Fibroblast of skin of left quadriceps (primary cell): ENCODE measurements around the gene ARHGAP19.
A peak's percentile ranks its signal among the peaks of the same experiment; 100 is the strongest.

ENCODE experiments used
- DNase-seq, 2 experiments: peaks; one replicate each; pipeline ENCODE4 v3.0.0-alpha.2; 2013; ENCODE audit warnings: low read depth in 2 of 2

ARHGAP19 gene, protein sequence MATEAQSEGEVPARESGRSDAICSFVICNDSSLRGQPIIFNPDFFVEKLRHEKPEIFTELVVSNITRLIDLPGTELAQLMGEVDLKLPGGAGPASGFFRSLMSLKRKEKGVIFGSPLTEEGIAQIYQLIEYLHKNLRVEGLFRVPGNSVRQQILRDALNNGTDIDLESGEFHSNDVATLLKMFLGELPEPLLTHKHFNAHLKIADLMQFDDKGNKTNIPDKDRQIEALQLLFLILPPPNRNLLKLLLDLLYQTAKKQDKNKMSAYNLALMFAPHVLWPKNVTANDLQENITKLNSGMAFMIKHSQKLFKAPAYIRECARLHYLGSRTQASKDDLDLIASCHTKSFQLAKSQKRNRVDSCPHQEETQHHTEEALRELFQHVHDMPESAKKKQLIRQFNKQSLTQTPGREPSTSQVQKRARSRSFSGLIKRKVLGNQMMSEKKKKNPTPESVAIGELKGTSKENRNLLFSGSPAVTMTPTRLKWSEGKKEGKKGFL

DNA sequence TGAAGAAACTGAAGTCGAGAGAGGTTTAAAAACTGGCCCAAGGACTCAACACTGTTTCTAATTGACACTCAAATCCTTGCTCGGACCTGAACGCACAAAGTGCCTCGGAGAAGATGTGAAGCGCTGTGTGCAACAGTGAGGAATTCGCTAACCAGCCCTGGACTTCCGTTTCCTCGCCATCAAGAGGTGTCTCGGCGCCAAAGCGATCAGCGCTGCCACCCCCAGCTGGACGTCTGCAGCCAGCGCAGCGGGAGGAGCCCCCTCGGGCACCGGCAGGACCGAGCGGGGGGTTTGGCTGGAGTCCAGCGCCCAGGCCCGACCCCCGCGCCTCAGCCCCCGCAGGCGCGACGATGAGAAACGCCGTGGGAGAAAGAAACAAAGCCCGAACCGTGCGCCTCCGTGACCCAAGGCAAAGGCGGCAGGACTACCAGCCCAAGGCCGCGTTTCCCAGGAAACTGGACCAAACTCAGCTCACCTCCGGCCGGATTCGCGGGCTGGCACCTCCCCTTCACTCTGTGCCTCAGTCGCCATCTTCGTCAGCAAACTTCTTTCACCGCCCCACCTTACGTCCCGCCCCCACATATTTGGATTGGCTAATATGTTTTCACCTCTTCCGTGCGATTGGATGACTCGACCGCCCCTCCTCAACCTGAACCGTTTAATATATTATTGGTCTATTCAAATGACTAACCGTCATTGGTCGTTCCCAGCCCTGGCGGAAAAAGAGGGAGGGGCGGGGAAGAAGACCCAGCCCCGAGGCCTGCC, at the start of gene ARHGAP19:
Gene ARHGAP19 (minus strand): TSS at position 541 of the 765 bp plus-strand sequence. CDS start 10 bp downstream, at position 531.
- peak; percentile 97 to 98 for DNase-seq

DNA sequence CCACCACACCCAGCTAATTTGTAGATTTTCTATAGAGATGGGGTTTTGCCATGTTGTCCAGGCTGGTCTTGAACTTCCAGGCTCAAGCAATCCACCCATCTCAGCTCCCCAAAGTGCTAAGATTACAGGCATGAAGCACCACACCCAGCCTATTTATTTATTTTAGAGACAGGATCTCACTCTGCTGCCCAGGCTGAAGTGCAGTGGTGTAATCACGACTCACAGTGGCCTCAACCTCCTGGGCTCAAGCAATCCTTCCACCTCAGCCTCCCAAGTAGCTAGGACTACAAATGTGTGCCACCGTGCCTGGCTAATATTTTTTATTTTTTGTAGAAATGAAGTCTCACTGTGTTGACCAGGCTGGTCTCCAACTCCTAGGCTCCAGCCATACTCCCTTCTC, 49.0 kb upstream of the ARHGAP19 start:
- no peak for DNase-seq

DNA sequence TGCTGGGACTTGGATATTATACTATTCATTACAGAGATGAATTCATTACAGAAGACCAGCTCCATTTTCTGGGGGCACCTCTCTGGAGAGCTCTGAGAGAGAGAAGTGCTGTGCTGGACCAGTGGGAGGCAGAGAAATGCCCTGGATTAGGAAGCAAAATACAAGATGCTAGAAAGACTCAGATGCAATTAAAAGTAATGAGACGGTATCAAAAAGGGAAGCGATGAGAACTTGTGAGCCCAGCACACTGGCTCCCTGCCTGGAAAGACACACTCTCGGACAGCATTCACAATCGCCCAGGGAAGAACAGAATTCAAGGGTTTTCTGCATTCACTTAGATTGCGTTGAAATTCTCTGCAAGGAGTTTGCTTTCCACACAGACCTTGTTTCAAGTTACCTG, 45.6 kb upstream of the ARHGAP19 start:
- DNase-seq: no peak

DNA sequence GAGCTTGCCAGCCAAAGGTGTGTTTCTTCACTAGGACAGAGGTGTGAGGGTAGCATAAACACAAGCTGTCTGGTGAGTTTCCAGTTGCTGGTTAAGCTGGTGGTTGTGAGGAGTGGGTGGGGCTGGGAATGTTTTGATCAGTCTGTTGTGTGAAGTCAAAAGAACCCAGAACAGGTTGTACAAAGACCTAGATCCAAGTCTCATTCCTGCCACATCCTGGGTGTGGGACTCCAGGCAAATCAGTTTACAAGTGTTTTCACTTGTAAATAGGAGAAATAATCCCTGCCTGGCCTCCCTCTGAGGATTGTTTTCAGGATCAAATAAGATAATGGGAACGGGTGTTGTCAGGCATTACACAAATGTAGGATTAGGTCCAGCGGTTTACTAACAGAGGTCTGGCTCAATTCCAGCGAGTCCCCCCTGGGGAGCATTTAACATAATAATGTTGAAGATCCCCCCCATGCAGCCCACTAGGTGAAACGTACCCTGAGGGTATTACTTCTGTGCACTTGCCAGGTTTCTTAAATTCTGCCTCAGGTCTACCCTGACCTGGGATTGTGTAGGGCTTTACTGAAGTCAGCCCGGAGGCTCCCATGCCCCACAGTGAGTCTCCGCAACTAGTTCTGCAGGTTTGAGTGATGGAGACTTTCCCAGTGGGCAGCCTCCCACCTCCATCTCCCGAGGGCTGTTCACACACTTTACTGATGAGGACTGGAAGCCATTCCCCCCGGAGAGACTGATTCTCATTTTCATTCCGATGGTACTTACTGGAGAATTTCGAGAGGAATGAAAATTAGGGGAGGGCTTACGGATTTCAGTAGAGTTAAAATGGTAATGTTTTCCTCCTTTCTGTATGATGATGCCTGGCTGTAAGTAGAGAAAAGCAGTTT, 44.8 kb upstream of the ARHGAP19 start:
- DNase-seq: no peak

DNA sequence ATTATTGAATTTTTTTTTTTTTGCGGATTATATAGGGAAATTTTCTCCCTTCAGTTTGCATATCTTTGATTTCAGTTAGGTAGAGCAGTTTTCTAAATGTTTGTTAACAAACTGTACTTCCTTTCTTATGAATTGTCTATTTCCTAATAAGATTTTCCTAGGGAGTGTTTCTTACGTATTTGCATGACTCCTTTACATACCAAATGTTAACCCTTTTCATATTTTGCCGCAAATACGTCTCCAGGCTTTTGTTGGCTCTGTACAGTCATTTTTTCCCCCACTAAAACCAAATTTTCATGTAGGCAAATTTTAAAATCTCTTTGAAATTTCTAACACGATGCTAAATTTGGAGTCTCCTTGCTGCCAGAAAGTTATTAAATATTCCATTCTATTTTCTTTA, 44.0 kb upstream of the ARHGAP19 start:
- no peak for DNase-seq

DNA sequence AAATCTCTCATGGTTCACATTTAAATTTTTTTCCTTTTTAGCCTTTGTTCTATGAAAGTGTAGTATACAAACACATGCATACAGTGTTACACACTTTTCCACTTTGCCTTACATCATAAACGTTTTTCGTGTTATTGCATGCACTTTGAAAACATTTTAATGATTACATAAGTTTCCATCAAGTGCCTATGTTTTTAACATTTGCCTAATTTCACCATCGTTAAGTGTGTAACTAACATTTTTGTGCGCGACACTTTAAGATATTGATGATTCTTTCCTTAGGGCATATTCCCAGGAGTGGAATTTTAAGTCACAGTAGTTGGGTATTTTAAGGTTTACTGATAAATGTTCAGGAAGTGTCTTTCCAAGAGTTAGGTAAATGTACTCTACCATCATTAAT, 43.6 kb upstream of the ARHGAP19 start:
- DNase-seq: no peak

DNA sequence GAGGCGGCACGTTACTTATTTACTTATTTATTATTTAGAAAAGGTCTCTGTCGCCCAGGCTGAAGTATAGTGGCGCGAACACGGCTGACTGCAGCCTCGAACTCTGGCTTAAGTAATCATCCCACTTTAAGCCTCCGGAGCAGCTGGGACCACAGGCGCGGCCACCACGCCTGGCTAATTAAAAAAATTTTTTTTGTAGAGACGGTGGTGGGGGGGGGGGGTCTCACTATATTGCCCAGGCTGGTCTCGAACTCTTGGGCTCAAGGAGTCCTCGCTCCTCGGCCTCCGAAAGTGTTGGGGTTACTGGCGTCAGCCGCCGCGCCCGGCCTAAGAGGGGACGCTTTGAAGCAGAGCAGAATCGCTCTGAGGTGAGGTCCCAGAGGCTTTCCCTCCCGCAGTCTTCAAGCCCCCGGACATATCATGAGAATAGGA, 42.8 kb upstream of the ARHGAP19 start:
- no peak for DNase-seq

DNA sequence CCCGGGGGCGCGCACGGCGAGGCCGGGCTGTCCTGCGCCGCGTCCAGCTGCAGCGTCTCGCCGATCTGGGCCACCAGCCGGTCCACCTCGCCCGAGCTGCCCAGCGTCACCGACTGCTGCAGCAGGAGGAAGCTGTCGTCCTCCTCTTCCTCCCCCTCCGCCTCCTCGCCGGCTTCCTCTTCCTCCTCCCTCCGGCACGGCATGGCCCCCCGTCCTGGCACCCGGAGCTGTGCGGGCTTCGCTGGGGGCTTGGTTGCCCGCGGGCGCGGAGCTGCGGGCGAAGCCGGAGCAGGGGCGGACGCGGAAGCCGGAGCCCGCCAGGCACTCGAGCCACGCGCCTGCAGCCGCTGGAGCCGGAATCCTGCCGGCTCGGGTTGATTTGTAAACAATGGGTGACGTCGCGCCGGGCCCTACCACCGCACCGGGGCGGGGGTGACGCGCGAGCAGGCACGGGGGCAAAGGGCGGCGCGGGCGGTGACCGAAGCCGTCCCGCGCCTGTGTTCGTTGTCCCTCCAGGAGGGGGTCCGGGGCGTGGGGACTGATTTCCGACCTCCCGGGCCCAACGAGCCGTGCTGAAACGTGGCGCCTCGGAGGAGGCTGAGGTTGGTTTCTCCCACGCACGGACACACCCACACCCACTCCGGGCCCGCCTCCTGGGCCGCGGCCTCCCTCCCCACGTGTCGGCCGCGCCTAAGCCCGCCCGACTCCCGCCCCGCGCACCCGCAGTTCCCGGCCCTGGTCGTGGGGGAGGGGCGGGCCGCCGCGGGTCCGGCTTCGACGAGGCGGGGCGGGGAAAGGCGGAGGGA, 42.1 kb upstream of the ARHGAP19 start, which contains the start of gene FRAT2:
Gene FRAT2 (minus strand): TSS at position 360 of the 806 bp plus-strand sequence. CDS start 157 bp downstream, at position 203.
- peak; percentile 79 to 83 for DNase-seq

DNA sequence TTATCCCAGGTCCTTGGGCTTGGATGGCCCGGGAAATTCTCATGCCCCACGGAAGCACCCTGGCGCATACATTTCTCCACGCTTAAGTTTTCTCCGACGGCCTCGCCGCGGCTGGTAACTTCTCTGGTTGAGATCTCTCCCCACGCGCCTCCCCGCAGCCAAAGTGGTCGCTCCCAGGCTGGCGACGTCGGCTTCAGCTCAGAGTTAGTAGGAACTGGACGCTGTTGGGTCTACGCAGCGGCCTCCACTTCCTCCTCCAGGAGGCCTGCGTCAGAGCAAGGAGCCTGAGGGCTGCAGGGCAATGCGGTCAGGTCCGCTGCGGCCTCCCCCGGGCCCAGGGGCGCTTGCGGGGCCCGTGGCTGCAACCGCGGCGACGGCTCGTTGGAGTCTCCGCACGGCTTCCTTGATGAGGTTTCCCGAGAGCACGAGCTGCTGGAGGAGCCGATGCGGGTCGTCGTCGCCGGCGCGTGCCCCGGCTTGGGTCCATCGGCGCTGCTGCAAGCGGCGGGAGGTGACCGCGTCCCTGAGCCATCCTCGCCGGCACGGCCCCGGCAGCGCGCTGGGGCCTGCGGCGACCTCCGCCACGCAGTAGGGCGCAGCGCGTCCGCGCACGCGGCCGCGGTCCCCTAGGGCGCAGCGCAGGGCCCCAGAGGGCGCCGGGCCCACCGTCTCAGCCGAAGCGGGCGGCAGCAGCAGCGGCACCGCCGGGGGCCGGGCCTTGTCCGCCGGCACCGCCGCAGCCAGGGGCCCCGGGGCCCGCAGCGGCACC, 41.3 kb upstream of the ARHGAP19 start:
- DNase-seq: no peak

DNA sequence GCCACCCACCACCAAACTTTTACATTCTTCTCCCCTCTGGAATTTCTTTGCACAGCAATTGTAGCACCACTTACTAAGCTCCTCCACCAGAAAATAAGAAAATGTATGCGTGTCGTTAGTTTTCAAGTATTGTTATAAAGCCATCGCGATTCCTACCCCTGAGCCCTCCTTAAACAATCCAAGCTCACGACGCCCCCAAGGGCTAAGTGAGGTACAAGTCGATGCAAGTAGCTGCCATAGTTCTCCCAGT, 40.8 kb upstream of the ARHGAP19 start:
- no peak for DNase-seq

DNA sequence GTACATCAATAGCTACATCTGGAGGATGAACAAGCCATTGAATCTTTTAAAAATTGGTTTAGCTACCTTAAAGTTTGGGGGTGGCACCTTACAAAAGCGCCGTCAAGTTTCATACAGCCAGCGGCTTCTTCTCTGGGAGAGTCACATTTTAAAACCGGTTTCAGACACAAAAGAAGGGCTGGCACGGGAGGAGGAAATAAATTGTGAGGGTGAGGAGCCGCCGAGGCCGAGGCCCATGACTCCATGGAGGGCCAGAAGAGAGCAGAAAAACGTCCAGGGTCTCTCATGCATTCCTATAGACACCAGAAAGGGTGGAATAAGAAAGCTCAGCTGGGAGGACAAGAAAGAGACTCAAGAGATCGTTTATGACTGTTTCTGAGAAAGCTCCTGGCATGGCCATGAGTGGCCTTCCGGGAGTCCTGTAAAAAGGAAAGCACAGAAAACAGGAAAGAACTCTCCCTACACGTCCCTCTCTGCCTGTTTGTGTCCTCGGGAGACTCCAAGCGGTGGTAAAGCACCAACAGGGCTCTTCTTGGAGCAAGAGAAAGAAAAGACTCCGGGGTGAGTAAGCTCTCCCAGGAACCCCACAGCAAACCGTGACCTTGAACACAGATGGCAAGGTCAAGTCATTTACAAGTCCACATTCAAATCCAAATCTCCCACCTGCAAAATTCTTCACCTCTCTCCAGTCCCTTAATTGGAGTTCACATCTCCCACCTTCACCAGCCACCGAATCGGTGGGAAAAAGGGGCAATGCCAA, 40.3 kb upstream of the ARHGAP19 start:
- DNase-seq: peak; percentile 47 to 50

DNA sequence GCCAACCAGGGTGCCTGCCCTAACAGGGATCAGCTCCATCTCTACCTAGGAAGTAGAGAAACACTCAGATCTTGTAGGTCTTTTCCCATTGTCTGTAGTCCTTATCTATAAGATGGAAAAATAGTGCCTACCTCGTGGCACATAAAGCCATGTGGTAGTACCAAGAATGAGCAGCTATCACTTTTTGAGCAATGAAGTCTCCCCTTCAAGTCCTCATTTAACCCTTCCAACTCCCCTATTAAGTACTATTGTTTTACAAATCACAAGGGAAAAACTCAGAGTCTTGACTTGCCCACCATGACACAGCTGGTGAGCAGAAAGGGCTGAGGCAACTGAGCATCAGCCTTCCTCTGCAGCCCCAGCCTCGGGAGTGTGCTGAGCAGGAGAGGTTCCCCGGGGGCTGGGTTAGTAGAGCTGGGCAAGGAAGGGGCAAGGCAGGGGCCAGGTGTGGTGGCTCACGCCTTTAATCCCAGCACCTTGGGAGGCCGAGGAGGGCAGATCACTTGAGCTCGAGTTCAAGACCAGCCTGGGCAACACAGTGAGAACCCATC, 38.8 kb upstream of the ARHGAP19 start:
- DNase-seq: no peak

DNA sequence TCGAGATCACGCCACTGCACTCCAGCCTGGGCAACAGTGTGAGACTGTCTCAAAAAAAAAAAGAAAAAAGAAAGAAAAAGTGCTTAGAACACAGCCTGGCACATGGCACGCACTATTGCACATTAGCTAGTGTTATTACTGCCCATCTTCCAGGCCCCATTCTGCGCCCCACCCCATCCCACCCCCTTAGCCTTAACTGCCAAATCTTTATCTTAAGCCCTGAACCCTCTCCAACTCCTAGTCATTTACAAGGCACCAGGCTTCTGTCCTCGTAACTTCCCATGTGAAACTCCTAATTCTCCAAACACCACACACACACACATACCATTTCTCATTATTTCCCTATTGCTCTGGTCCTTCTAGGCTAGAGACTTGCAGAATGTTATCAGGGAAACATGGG, 37.3 kb upstream of the ARHGAP19 start:
- DNase-seq: no peak

DNA sequence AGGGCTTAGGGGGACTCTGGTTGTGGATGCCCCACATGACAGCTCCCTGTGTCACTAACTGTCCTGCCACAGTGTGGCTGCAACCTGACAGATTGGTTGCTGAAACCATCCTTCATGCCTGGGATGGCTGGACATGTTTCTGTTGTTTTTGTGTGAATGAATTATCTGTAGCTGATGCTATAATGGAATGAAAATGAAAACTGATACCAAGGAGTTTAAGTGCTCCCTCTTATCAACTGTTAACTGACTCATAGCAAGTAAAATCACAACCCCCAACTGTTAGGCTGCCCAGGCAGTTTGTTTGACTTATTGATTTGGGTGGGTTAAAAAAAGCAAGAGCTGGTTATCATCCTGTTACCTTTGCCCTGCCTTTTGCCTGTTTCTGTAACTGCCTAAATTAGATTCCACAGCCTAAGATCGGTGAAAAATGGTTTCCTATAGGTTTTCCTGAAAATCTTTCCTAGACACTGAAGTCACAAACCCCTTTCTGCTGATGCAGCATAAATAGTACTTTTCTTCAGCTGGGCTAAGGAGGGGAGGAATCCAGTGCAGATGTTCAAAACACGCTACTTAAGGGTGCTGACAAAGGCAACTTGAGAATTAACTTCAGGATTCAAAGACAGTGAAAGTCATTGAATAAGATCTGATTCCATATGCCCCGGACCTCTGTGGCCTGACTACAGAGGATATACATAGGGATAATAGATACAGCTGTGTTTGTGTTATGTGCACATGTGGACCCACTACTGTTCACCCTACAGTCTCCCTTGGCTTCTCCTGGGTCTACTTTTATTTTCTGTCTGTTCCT, 36.4 kb upstream of the ARHGAP19 start:
- no peak for DNase-seq

DNA sequence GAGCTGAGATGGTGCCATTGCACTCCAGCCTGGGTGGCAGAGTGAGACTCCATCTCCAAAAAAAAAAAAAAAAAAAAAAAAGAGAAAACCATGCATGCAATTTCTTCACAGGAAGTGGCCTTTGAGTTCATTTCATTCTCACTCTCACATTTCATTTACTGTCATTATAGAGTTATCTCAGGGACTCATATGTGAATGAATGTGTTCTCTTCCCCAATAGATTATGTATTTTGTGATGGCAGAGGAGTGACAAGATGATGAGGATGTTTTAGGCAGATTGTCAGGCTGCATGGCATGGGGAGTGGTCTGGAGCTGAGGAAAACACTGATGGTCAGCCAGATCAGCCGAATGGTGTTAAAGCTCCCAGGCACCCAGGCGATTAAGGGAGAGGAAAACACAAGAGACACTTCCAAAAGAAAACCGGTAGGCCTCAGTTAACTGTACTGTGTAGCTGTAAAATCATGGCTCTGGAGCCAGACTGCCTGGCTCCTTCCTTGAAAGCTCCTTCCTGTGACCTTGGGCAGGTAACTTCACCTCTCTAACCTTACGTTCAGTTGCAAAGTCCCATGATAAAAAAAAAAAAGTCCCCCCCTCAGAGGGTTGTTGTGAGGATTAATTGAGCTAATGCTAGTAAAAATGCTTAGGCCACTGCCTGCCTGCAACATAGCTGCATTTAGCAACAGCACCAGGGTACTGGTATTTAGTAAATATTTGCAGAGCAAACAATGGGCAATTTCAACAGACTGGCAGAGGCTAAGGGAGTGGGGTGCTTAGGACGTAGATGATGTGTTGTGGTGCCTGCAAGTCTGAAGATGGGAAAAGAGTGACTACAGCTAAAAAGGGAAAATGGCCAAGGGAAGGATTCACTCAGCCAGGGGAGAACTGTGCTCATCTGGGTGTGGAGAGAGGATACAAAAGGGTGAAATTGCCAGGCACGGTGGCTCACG, 35.2 kb upstream of the ARHGAP19 start:
- no peak for DNase-seq

DNA sequence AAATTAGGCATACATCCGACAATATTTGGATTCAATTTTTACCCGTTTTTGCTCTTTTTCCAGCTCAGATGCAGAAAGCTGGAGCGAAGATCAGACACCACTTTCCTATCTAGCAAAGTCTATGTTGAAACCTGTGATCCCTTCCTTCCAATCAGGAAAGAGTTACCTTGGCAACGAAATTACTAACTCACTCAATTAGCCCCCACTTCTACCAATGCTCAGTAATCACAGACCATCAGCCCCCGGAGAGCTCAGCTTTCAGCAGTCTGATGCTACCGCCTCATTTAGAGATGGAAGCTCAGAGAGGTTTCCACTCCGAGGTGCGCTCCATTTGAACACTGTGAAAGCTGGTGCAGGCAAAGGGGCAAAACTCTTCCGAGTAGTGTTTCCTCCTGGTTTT, 33.3 kb upstream of the ARHGAP19 start:
- no peak for DNase-seq

DNA sequence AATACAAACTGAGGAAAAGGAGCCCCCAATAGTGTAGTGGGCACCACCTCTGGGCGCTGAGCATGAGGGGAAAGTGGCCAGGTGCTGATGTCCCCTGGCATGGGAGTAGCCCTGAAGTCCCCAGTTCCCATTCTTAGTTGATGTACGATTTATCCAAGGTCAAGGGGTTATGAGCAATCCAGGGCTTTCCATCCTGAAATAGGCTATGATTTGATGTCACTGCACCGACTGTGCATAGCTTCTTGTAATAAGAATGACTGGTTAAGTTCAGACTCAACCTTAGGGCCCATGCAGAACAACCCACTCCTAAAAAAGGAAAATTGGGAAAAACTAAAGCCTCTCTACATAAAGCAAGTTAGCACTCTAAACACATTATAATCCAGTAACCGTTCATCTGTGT, 31.1 kb upstream of the ARHGAP19 start:
- DNase-seq: no peak
